ELF-1 (cell line): ENCODE measurements around the gene CTPS1.

Experiments
- DNase-seq: peaks from one replicate; pipeline ENCODE4 v3.0.0-alpha.2; 2016; ENCODE audit warnings: low read depth, low spot score

The CTPS1 gene

DNA sequence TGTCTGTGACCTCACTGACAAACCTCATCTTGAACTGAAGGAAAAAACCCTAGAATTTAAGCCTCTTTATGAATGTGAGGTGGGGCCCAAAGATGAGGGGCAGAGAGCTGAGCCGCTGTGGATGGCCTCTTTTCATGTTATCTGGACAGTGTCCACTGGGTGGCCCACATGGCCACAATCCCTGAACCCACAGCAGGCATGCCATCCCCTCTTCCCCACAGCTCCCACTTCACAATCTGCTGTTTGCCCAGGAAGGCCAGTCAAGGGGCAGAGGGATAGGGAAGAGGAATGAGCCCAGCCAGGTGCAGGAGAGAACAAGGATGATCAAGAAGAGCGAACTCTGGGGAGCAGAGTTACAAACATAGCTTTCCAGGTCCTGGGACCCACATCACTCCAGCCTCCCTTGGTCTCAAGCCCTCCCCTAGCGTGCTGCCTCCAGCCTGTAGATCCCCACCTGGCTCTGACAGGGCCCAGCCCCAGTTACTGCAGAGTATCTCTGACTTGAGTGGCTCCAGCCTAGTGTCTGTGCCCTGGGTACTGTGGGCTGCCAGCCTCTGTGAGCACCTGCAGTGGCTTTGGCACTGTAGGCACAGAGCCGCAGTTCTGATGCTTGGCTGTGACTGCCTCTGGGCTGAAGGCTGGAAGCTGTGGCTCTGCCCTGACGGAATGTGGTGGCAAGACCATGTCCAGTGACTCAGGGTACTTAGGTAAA, 43.9 kb downstream of the CTPS1 start:
- no peak for DNase-seq

DNA sequence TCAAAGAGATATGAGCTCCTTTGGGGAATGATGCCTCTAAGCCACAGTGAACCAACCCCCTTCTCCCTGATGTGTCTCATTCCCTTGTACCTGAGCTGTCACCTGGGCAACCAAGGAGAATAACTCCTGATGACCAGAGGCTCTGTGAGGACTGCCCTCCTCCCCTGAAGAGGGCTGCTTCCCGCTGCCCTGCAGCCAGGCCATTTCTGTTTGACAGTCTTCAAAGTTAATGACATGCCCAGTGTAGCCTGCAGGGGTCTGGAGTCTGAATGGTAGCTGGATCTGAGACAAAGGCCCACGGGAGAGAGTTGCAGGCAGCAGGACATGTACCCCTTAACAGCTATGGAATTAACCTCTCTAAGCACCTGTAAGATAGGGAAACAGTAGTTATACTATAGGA, 45.5 kb downstream of the CTPS1 start:
- DNase-seq = peak; percentile 69

DNA sequence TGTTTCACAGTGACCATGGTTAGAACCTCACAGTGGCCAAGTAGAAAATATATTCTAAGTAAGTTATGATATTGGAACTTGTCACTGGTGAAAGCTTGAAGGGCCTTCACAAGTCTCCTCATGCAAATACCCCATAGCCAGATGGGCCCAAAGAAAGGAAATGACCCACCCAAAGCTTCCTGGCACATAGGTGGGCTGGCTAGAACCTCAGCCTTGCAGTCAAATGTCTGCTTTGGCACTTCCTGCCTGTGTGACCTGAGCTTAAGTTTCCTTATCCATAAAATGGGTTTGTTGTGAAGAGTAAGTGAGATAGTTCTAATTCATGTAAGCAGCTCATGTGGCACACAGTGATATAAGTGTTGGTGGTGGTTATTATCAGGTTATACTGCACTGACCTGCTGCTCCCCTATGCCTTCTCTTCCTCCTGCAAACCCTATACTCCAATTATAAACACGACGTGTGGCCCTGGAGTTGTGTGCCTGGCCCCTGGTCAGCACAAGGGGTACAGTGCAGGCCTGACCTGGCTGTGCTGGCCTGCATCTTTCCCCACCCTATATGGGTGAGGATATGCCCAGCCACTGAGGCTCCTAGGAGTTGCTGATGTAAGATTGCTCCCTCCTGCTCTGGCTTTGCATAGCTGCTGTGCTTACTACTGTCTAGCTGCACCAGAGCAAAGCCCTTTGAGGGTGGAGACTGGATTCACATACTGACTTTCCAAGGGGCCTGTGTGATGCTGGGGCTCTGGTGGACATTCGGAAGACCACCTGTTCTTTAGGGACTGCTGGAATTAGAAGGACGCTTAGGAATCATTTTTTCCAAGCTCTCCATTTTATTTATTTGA, 46.7 kb downstream of the CTPS1 start:
- DNase-seq = no peak

DNA sequence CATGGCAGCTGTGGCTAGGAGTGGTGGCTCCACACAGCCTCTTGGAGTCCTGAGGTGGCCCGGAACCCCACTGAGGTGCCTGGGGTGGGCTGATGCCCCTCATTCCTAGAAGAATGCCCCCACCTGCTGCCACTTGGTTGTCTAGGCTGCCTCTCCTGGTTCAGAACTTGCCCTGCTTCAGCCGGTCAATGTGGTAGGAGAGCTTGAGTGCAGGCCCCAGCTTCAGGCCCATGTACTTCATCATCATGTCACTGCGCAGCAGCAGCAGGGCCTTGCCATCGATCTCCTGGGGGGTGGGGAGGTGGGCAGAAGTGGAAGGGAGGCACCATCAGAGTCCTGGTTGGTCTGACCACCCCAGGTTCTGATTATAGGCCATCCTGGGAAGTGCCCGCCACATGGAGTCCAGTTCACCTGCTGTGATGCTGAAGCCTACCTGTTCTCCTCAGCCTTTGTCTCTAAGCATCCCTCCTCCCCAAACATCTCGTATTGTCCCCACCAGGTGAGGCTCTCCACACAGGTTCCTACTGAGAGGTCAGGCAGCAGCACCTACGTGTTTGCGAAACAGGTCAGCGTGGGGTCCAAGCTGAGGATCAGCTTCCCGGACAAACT, 48.6 kb downstream of the CTPS1 start:
- no peak for DNase-seq

DNA sequence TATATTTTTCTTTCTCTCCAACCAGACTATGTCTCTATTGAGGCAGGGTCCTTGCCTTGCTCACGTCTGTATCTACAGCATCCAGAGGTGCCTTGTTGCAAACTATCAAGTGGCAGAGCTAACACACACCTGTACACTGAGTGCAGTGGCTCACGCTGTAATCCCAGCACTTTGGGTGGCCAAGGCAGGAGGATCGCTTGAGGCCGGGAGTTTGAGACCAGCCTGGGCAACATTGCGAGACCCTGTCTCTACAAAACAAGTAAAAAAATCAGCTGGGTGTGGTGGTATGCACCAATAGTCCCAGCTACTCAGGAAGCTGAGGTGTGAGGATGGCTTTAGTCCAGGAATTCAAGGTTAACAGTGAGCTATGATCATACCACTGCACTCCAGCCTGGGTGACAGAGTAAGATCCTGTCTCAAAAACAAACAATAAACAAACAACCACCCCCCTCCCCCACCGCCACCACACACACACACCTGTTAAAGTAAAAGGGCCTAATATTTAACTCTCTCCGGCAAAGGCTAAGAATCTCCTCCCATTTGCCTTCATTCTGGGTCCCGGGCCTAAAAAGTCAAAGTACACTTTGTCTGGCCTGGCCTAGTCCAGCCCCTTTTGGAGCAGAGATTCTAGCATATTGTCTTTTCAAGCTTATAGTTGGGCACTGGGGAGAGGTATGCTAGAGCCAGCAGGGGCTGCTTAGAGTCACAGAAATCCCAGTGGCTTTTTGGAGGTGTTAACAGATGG, 51.5 kb downstream of the CTPS1 start:
- no peak for DNase-seq

DNA sequence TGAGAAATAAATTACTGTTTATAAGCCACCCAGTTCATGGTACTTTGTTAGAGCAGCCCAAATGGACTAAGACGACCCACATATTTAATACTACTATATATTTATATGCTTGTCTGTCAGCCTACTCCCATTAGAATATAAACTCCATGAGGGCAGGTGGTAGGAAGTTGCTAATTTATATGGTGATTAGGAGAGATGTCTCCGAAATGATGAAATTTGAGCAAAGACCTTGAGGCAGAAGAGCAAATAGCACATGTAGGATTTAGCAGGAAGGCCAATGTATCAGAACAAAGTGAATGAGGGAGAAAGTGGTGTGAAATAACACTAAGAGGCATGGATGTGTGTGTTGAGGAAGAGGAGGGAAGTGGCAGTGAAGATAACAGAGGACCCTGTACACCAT, 52.7 kb downstream of the CTPS1 start:
- no peak for DNase-seq

DNA sequence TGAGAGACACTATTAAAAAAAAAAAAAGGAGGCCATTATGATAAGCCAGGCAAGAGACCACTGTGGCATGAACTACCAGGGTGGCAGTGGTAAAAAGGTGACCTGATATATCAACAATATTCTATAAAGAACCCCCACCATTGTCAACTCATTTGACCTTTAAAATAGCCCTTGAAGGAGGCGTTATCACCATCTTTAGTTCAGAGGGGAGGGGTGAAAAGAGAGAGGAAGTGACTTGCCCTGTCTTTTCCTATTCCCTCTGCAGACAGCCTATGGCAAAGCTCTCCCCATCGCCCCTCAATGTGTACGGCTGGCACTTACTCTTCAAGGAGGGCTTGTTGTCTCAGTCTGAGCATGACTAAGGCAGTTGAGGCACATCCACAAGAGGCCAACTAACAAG, 53.8 kb downstream of the CTPS1 start:
- DNase-seq = no peak

DNA sequence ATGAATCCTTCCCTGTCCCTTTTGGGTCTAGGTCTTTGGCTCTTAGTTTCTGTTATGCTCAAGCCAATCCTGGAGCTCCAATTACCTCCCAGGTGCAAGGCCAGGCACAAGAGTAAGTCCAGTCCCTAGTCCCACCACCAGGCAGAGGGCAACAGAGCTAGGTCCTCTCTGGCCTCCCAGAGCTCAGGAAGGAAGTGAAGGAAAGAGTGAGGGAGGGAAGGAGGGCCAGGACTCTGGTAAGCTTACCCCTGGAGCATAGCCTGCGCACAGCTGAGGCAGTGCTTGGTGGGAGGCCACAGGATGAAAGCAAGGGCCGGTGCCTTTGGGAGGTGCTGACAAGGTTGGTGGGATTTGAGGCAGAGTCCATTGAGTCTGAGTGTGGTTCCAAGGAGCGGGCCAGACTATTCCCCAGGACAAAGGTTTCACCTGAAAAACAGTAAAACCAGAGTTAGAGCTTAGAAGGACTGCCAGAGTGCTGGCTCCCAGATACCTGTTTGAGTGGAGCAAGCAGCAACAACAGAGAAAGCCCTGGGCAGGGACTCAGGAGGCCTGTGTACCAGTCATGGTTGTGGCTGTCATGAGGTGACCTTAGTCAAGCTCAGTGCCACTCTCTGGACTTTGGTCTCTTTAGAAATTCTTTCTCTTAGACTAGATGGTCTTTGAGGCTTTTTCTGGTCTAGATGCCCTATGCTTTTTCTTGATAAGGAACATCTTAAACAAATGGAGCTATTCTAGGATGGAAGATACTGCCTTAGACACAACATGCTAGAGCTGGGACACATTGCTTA, 57.8 kb downstream of the CTPS1 start:
- DNase-seq = no peak

DNA sequence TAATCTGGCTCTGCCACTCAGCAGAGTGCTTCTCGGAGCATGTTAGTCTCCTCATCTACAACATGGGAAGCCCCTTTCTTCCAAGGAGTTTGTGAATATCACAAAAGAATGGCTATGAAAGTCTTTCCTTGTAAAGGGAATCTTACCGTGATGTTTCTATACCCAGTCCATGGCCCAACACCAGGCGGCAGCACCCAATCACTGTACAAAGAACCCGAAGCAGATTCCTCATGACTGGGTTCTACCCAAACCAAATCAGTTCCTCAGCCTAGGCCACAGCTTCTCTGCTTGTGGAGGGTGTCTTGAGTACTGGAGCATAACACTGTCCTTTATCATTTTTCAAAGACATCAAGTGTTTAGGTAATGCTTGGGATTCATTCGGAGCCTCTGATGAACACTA, 58.6 kb downstream of the CTPS1 start:
- no peak for DNase-seq

DNA sequence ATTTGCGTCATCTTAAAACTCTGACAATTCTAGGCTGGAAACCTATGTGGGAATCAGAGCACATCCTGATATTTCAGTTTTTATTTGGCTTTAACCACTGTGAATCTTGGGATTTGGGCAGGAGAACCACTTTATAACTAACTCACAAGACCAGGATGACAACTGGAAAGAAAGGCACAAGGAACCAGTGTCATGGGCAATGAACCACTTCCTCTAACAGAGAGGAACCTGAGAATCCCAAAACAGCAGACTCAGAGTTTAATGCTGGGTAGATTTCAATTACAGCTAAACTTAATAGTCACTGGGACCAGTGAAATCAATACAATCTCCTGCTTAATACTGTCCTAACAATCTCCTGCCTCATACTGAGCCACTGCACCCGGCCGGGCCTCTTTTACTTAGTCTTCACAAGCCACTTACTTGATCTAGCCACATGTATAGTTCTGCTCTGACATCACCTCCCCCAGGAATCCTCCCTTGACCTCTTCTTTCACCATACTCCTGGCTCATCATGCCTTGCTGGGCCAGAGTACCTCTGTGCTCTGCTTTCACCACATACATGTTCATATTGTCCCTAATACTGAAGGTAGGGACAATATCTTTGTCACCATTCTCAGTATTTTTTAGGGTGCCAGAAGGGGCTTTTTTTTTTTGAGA, 62.2 kb downstream of the CTPS1 start:
- DNase-seq = no peak

DNA sequence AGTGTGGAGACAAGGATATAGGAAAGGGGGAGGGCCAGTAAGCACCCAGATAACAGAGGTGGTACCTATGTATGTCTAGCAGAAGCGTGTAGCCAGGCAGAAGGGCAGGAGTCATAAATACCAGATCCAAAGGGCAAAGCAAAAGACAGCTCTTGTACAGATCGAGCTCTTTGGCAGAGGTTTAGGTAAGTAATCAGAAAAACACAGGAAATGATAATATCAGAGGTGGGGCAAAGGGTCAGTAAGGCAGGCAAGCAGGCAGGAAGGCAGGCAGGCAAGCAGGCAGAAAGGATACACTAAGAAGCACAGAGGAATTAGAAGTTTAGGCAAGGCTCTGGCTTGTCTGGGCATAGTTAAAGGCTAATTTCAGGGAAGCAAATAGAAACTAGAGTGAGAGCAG, 64.7 kb downstream of the CTPS1 start:
- DNase-seq = no peak

DNA sequence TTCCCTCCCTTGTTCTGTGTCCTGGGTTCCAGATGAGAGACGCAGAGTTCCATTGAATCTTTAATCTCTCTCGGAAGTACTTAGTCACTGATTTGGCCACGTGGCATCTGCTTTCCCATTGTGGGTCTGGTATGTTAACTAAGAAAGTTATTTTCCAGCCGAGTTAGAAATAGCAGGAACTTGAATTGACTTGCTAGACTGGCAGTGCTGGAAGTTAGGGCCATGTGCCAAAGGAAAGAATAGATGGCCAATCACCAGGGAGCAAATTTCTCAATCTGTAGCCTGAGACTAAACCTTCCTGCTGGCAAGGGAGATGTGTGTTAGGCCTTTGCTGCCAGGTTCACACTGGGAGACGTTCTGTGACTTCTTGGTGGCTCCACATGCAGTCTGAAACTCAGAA, 66.2 kb downstream of the CTPS1 start:
- no peak for DNase-seq

DNA sequence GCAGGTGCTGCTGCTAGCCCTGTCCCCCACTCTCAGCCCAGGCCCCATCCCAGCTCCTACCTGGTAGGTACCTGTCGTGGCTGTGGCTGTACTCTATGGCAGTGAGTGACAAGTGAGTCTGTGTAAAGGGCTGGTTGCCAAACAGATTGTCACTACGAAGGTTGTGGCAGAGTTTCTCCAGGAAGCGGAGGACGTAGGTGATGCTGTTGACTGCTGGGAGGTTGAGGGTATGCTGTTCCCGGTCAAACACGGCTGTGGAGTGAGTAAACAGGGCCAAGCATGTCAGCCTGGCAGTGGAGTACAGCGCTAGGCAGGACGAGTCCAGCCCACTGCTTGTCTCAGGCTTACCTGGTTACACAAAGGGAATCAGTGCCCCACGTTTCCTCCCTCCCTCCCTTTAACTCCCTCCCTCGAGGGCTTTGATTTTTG, 66.9 kb downstream of the CTPS1 start:
- no peak for DNase-seq

DNA sequence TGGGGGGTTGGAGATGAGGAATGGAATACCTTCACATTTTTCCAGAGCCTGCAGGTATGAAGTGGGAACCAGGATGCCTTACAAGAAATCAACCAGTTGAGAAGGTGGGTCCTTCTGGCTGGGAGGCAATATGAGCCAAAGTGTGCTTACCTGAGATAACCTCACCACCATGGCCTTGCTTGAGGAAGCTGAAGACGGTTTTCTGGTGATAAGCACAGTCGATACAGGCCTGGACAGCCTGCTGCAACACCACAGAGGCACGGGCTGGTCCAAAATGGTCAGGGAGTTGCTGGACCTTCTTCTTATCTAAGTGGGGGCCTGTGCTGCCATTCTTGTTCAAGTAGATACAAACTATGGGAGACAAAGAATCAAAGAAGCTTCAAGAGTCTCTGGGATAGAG, 69.0 kb downstream of the CTPS1 start:
- DNase-seq = no peak

DNA sequence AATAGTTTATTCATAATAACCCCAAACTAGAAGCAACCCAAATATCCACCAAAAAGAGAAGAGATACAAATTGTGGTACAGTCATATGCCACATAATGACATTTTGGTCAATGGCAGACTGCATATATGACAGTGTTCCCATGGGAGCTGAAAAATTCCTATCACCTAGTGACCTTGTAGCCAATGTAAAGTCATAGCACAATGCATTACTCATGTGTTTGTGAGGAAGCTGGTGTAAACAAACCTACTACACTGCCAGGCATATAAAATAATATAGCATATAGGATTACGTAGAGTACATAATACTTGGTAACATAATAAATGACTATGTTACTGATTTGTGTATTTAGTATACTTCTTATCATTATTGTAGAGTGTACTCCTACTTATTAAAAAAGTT, 71.5 kb downstream of the CTPS1 start:
- no peak for DNase-seq

DNA sequence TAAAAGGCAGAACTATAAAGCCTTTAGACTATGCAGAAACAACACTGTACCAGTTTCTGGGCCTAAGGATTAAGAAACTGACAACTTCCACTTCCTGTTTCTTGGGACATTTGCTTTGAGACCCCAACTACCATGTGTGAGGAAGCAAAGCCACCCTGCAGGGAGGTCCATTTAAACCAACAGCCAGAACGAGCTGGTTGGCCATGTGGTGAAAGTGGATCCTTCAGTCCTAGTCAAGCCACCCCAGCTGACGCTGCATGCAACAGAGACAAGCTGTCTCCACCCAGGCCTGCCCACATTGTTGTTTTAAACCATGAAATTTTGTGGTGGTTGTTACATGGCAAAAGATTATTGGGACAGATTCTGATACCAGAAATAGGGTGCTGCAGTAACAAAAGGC, 73.8 kb downstream of the CTPS1 start:
- DNase-seq = peak; percentile 22

DNA sequence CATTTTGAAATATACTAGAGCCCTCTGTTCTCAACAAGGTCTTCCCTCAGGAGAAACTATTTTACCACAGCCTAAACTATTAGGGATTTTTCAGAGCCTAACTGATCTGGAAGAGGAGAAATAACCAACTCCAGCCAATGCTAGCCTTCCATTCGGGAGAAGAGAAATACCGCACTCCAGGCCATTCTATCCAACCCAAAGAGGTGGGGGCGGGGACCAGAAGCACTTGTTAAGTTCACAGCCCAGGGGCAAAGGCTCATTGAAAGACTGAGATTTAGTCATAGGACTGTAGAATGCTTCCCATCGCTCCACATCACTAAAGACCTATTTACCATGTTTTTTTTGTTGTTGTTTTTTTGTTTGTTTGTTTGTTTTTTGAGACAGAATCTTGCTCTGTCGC, 77.4 kb downstream of the CTPS1 start:
- DNase-seq = peak; percentile 72
